NOMO-1 (cell line): ENCODE results near the gene FILIP1.
"Not testable (repeated sequence)": the region's sequence is repeated elsewhere in the genome, so short reads cannot be mapped to it uniquely, and the experiment has no call there.

Experiments
- DNase-seq, 2 experiments: peaks; one replicate each; lab custom pipeline; 2025; ENCODE audit not compliant: unreplicated experiment in 2 of 2; lab: John Stamatoyannopoulos, UW

FILIP1 gene

GRCh38 chr6:75424618-75425548 lies 68.7 kb downstream of the FILIP1 start:
- peak in 1 of 2 experiments; percentile 20 for DNase-seq

DNA sequence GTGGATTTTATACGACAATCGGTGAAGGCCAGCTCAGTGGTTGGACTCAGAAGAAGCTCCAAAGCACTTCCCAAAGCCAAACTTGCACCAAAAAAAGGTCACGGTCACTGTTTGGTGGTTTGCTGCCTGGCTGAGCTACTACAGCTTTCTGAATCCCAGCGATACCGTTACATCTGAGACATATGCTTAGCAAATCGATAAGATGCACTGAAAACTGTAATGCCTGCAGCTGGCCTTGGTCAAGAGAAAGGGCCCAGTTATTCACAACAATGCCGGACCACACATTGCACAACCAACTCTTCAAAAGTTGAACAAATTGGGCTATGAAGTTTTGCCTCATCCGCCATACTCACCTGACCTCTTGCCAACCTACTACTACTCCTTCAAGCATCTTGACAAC lies 70.2 kb downstream of the FILIP1 start:
- DNase-seq: no peak

DNA sequence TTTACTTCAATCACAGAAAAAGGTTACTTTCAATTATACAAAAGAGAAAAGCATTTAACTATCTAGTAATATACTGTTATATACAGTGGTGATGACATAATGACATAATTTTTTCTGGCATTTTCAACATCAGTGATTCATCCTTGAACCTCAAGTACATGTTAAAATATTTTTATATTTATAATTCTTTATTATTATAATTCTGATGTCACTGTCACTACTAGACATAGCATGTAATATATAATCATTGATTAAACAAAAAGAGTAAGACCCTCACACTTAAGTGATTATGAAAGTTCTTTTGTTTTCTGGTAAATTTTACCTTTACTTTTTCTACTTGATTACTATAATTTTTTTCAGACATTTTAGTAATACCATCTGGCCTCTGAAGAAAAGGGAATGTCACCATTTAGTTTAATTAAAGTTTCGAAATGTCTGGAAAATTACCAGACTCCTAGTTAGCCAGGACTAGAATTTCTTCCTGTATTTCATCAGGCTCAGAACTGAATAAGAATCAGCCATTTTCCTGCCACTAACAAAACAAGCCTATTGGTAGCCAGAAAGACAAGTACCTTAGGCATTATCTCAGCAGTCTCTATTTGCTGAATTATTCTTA lies 71.5 kb downstream of the FILIP1 start:
- DNase-seq: no peak

GRCh38 chr6:75421316-75422023 lies 72.1 kb downstream of the FILIP1 start:
- DNase-seq: no peak

- DNase-seq: no peak
Measured at GRCh38 chr6:75419980-75420379, 73.6 kb downstream of the FILIP1 start.

GRCh38 chr6:75419416-75419815 lies 74.2 kb downstream of the FILIP1 start:
- DNase-seq: no peak

DNA sequence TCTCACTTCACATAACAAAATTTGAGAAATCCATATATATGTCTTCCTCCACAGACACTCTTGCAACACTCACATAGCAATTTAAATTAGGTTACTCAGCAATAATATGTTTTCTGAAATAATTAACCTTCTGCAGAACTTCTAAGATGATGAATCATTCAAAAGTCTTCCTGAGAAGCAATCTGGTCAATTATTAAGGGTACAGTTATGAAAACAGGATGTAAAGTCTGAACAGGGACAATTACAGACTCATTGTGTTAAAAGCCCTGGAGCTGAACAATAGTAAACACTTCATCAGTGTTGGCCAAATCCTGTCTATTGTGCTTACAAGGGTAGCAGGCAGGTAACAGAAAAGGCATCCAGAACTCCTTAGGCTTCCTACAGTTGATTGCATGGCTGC lies 75.4 kb downstream of the FILIP1 start:
- peak in 1 of 2 experiments; percentile 65 for DNase-seq

- DNase-seq: no peak
Measured at GRCh38 chr6:75416443-75416842, 77.2 kb downstream of the FILIP1 start.

DNA sequence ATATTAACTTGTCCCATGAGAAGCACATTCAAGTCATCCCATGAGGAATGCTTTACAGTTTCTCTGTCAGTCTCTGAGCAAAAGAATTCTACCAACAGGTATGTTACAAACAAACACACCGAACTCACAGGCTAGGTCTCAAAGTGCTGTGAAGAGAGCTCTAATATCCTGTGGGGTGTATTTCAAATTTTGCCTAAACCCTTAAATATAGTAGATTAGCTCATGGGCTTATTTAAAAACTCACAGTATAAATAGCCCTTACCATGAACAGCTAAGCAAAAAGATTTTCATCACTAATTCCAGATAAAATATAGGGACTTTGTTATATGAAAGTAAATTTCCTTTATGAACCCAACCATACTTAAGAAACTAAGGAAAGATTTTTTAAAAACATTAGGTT lies 77.8 kb downstream of the FILIP1 start:
- DNase-seq: no peak

DNA sequence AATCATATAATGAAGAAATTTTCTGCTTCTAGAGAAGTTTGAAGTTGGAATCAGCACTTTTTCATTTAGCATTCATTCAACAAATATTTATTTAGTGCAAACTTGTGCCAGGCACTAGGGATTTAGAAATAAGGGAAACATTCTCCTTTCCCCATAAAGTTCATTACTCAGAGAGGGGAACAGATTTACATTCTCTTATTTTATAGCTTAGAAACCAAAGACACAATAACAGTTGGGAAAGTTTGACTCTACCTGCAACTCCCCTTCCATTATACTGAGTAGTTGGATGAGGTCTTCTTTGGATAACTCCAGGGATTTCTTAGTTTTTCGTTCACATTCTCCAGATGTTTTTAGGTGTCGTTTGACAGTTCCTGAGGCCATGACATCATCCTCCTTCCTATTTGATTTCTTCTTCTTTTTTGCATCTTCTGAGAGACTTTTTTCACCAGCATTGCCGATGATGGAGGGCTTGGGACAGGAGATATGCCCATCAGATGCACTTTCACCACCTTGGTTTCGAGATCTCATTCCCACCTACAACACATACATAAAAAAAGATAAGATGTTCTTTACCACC lies 79.1 kb downstream of the FILIP1 start:
- no peak for DNase-seq

- no peak for DNase-seq
Measured at GRCh38 chr6:75412969-75413662, 80.5 kb downstream of the FILIP1 start.

DNA sequence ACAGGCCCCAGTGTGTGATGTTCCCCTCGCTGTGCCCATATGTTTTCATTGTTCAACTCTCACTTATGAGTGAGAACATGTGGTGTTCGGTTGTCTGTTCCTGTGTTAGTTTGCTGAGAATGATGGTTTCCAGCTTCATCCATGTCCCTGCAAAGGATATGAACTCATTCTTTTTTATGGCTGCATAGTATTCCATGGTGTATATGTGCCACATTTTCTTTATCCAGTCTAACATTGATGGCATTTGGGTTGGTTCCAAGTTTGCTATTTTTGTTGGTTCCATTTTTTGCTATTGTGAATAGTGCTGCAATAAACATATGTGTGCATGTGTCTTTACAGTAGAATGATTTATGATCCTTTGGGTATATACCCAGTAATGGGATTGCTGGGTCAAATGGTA lies 83.0 kb downstream of the FILIP1 start:
- DNase-seq: not testable (repeated sequence)

DNA sequence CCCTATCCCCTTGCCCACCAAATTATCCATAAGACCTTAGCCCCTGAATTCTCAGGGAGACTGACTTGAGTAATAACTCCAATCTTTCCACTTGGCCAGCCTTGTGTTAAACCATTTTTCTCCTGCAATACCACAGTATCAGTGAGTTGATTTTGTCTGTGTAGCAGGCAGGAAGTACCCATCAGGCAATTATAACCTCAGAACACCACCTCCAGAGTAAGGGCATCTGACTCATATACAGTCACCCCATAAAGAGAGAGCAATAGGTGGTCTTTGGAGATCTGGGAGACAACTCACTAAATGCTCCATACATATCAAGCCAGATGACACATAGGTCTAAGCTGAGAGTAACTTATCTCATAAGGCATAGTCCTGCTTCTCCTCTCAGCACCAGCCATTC lies 83.7 kb downstream of the FILIP1 start:
- DNase-seq: no peak

GRCh38 chr6:75409286-75409685 lies 84.3 kb downstream of the FILIP1 start:
- DNase-seq: no peak

DNA sequence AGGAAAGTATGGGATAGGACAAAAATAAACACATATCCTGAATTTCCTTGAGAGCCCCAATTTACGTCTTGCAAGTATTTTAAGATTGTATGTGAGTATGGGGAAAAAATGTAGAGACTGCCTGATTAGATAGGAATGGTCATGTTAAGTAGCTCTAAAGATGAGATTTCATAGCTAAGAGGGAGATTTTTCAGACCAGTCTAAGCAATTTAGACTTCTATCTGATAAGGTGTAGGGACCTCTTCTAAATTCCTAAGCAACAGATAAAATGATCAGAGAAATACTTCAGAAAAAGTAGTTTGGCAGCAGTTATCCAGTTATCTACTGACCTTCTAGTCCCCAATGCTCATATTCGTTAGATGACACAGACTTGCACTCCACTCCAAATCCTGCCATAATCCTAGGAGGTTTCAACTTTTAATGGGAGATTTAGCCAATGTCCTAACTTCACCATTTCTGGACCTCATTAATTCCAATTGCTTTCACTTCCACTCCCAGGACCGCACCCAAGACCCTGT lies 90.0 kb downstream of the FILIP1 start:
- DNase-seq: no peak

DNA sequence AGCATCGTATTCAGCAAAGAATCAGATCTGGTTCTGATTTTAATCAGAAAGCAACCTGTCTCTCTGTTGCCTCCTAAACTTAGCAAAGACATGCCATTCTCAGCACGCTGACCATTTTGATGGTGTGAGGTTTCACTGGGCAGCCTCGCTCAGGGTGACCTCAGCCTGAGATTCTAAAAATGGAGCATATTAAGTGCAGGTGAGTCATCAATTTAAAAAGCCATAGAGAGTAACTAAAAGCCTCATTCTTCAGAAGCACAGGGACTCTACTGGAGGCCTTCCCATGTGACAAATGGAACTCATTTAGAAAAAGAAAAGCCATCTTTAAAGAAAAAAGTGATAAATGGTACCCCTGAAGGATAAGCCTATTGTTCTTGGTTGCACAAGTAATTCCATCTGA lies 91.3 kb downstream of the FILIP1 start:
- no peak for DNase-seq

DNA sequence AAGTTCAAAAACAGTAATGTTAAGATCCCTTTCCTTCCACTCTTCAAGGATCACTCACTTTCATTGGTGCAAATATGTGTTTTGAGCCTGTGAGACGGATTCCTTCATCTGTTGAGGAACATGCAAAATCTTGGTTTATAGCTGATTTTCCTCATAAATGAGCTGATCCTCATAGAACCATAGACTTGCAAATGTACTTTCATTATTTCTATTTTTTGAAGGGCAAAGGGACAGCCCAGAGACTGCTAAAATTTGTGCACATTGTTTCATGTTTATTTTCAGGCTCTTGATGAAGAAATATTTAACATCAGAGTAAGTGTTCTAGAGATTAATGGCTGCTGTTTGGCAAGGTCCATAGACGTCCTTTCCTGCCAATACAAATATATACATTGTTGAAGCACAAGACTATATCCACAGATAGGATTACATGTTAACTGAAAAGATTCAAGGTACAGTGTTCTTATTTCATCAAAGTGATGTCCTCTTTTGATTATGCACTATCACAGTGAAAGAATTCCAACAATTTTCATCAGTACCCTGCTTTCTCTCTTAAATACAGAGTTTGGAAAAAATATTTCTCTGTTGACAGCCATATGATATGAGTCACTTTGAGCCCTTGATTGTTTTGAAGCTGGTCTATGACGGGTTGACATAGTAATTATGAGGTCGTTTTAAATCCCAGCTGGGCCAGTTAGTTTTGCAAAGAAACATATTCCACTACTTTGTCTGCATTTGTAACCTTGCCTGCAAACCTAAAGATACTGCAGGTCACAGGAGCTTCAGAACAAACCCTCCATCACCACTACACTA lies 95.7 kb downstream of the FILIP1 start:
- no peak for DNase-seq

- no peak for DNase-seq
Measured at GRCh38 chr6:75397171-75397570, 96.4 kb downstream of the FILIP1 start.

- DNase-seq: no peak
Measured at GRCh38 chr6:75396005-75396800, 97.4 kb downstream of the FILIP1 start.
